Ectodermal cell (in vitro differentiated cells): ENCODE results near the gene POLN.

Experiments
- H3K27ac ChIP-seq: 2 replicates; pipeline ENCODE4 v1.7.0; 2013; ENCODE audit warnings: mild to moderate bottlenecking, low read depth, low read length; ENCODE audit not compliant: insufficient read depth, poor library complexity, severe bottlenecking
- H3K27me3 ChIP-seq: 2 replicates; pipeline ENCODE4 v1.7.0; 2013; ENCODE audit warnings: mild to moderate bottlenecking, low read length; ENCODE audit not compliant: insufficient read depth, control insufficient read depth, poor library complexity, severe bottlenecking
- H3K36me3 ChIP-seq: one replicate; pipeline ENCODE4 v1.7.0; 2013; ENCODE audit warnings: low read length; ENCODE audit not compliant: control insufficient read depth, insufficient read depth
- H3K4me1 ChIP-seq: one replicate; pipeline ENCODE4 v1.7.0; 2013; ENCODE audit warnings: low read length; ENCODE audit not compliant: control insufficient read depth, insufficient read depth
- H3K4me3 ChIP-seq: 2 replicates; pipeline ENCODE4 v1.7.0; 2013; ENCODE audit warnings: low read depth, low read length, control low read depth; ENCODE audit not compliant: insufficient read depth
- H3K9me3 ChIP-seq: 2 replicates; pipeline ENCODE4 v1.7.0; 2013; ENCODE audit warnings: mild to moderate bottlenecking, low read length, moderate library complexity; ENCODE audit not compliant: control insufficient read depth
- WGBS, 2 experiments: methylation state at CpG; one replicate each; pipeline ENCODE4 v1.1.7; 2013; ENCODE audit warnings: missing lambda C conversion rate in 2 of 2; 5-methylcytosine and 5-hydroxymethylcytosine counted together

Gene POLN

DNA sequence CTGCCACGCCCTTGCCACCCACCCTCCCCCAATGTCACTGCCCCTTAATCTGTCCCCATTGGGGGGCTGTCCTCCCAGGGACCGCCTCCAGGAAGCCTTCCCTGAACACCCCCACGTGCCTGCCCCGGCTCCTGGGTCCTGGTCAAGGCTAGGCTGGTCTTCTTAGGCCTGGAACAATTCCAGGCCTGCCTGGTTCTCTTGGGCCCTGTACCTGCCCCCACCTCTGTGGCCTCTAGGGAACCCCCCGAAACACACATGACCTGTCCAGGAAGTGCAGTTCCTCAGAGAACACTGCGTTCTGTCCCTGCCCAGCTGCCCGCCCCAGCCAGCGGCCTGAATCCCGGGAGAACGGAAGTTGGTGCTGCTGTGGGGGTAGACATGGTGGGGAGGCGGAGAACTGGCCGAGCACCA is 14.9 kb upstream of the POLN start:
- 91% methylated on average over 12 of the region's 12 CpGs for WGBS, 2 experiments
- Histone ChIP-seq H3K4me1 (peaks cover 7% of the 10 kb centered on the region), H3K4me3 (no peak overlapping the region), H3K27me3 (no peaks in the 10 kb centered on the region), H3K9me3 (no peaks in the 10 kb centered on the region), H3K27ac (no peak overlapping the region), H3K36me3 (no peaks in the 10 kb centered on the region)

DNA sequence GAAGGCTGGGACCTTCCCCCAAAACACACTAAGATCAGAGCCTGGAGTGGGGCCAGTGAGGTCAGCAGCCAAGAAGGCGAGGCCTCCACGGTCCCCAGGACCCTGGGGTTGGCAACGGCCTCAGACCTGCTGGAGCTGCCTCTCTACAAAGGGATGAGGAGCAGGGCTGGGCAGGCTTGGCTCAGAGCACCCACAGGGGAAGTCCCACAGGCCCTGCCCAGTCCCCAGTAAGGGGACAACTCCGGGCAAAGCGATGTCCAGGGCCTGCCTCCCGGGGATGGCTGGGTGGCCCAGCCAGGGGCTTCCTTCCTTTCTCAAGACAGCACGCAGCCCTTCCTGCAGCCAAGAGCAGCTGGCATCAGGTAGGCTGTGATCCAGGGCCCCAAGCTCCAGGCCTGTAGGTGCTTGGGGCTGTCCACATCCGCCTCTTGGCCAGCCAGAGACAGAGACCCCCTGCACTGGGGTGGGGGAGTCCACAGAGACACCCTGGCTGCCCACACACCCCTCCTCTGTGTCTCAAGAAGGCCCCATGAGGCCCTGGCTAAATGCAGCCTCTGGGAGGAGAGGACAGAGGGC is 14.3 kb upstream of the POLN start:
- Histone ChIP-seq H3K27me3 (no peaks in the 10 kb centered on the region), H3K4me1 (peaks cover 7% of the 10 kb centered on the region), H3K27ac (no peak overlapping the region), H3K9me3 (no peaks in the 10 kb centered on the region), H3K4me3 (no peak overlapping the region), H3K36me3 (peaks cover under 1% of the 10 kb centered on the region)
- 92 to 95% methylated on average over 8 of the region's 8 CpGs for WGBS, 2 experiments

DNA sequence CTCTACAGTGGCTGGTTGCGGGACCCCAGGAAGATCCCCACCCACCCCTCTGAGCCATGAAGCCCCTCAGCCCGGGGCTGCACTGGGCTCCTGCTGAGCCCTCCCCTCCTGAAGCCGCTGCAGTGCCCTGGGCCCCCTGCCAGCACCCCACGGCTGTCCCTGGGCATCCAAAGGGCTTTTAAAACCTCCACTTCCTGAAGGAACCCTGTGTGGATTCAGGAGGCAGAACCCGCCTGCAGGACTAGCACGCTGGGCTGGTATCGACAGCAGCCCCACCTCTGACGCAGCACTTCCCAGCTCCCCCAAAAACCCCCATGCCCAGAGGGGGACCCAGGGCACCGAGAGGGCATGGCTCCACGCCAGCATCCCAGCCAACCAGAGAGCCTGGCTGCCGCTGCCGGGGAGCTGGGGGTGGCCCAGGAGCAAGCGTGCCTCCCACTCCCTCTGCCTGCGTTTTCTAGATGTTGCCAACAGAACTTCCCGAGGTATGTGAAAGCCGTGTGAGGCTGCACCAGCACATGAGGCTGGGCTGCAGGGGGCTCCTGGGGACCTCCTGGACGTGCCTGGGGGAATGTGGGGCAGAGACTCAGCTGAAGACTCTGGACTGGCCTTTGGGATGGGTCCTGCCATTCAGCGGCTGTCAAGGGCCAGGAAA is 13.7 kb upstream of the POLN start:
- H3K4me1 ChIP-seq, result peaks cover 6% of the 10 kb centered on the region
- H3K27me3 ChIP-seq, result no peaks in the 10 kb centered on the region
- H3K9me3 ChIP-seq, result no peaks in the 10 kb centered on the region
- no peak overlapping the region for H3K27ac ChIP-seq
- 87 to 91% methylated on average over 18 of the region's 18 CpGs for WGBS, 2 experiments
- peaks cover 5% of the 10 kb centered on the region for H3K36me3 ChIP-seq
- no peak overlapping the region for H3K4me3 ChIP-seq

DNA sequence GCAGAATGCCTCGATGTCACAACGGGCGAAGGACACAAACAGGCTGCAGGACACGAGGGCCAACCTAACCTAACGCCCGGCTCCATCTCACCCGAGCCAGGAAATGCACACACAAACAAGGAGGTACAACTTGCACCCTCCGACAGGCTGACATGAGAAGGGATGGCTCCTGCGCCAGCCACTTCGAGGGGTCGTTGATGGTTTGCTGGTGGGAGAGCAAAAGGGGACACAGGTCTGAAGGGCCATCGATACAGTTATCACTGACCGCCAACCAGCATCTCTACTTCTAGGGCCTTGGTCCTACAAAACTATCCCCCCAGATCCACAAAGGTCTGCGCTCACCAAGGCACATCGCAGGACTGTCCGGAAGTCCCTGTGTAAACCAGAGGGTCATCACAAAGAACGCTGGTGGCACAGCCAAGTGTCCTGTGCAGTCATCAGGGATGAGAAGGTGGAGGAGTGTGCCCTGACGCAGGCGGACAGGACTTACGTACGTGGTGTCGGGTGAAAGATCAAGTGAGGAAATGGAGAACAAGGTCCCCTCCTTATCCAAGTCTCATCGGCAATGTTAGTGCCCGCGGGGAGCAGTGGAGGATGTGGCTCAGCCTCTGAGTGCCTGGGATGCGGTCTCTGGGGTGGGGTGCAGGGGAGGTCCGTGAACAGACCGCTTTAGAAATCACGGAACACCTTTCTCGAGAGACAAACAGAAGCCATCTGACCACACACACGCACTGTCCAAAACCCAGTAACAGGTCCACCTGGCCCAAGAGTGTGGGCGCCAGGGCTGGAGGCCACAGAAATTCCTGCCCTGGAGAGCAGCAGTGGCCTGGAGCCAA is 13.0 kb upstream of the POLN start:
- H3K27ac ChIP-seq, result no peak overlapping the region
- H3K27me3 ChIP-seq, result no peaks in the 10 kb centered on the region
- H3K4me1 ChIP-seq, result no peaks in the 10 kb centered on the region
- no peak overlapping the region for H3K4me3 ChIP-seq
- WGBS, 2 experiments, result 96% methylated on average over 32 of the region's 32 CpGs
- H3K9me3 ChIP-seq, result no peaks in the 10 kb centered on the region
- H3K36me3 ChIP-seq, result peaks cover 5% of the 10 kb centered on the region

DNA sequence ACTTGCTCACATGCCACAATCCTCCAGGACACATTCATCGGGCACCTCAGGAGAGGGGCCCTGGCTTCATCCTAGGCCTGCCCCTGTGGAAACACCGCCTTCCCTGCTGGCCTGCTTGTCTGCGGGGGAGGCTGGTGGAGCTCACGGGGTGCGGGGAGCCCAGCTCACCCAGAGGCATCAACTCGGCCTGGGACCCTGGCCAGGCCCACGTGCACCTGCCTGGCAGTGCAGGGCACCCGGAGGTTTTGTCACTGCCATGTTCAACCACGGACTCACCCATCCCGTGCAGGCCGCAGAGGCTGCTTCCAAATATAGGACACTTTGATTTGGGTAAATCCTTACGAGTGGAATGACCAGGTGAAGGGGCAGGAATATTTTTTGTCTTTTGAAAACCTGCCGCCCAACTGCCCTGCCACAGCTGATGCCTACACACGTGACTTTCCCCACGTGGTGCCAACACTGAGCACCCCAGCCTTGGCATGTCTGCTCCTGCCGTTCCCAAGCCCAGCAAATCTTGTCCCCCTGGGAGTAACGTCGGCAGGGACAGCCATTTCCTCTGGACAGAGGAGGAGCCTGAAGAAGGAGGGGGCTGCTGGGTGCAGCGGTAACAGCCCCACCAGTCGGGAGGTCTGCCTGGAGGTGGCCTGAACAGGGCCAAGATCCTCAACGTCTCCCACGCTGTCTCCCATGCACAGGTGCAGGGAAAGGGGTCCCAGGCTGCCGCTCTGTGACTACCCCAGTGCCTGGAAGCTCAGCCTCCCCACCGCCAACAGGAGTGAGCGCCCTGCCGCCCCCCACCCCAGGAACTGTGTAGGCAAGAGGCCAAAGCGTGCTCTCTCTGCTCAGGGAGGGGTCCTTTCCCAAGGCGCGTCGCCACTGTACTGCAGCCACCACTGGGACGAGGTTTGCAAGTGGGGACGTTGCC is 11.5 kb upstream of the POLN start:
- Histone ChIP-seq H3K9me3 (no peaks in the 10 kb centered on the region), H3K4me1 (no peaks in the 10 kb centered on the region), H3K4me3 (no peak overlapping the region), H3K27me3 (no peaks in the 10 kb centered on the region), H3K36me3 (peaks cover 5% of the 10 kb centered on the region), H3K27ac (no peak overlapping the region)
- 93 to 94% methylated on average over 32 of the region's 32 CpGs for WGBS, 2 experiments

DNA sequence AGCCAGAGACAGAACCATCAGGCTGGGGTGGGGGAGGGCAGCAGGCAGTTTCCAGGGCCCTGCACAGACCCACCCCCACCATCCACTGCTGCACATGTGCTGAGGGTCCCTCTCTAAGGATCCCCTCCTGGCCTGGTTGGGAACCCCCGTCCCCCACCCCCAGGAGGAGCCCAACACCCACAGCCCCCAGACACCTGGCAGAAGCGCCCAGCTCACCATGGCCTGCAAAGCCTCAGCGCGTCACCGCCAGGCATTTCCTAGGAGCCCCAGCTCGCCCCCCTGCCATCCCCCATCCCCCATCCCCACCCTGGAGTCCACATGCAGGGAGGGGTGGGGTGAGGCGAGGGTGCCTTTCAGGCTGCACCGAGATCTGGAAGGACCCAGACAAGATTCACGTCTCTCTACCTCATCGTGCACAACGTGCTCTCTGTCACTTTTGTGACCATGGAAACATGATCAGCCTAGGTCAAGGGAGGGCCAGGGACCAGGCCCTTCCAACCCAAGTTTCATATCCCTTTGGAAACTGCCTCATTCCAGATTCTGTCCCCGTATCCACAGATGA is 10.7 kb upstream of the POLN start:
- H3K36me3 ChIP-seq, result peaks cover 5% of the 10 kb centered on the region
- H3K4me3 ChIP-seq, result no peak overlapping the region
- no peaks in the 10 kb centered on the region for H3K9me3 ChIP-seq
- WGBS, 2 experiments, result 90 to 91% methylated on average over 11 to 12 of the region's 12 CpGs
- H3K27me3 ChIP-seq, result no peaks in the 10 kb centered on the region
- H3K27ac ChIP-seq, result no peak overlapping the region
- no peaks in the 10 kb centered on the region for H3K4me1 ChIP-seq

DNA sequence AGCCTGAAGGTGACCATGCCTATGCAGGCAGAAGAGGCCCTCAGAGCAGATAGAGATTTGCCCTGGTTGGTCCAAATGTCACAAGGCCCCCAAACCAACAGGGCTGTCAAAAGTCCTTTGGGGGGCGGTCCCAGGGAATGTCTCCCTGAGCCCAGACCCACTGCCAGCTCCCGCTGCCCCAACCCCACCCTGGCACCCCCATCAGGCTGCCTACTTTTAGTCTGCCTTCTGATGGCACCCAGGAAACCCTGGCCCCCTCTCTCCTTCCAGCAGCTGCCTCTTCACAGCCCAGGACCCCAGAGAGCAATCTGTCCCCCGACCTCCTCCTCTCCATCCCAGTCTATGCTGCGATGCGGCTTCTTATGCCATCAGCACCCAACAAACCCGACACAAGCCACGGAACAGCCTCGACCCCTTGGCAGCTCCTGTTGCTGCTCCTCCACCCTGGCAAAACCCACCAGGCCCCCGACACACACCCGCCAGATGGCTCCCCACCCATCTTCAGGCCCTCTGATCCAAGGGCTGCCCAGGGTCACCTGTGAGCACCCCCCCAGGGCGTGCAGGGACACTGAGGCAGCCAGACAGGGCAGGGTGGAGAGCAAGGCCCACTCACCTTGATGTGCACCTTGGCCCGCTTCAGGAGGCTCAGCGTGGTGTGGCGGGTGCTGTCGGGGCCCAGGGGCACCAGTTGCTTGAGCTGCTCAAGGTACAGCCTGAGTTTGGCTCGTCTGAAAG is 10.0 kb upstream of the POLN start:
- 95% methylated on average over 16 of the region's 16 CpGs for WGBS, 2 experiments
- no peak overlapping the region for H3K27ac ChIP-seq
- H3K4me1 ChIP-seq, result no peaks in the 10 kb centered on the region
- peaks cover 5% of the 10 kb centered on the region for H3K36me3 ChIP-seq
- H3K4me3 ChIP-seq, result no peak overlapping the region
- H3K9me3 ChIP-seq, result no peaks in the 10 kb centered on the region
- H3K27me3 ChIP-seq, result no peaks in the 10 kb centered on the region

DNA sequence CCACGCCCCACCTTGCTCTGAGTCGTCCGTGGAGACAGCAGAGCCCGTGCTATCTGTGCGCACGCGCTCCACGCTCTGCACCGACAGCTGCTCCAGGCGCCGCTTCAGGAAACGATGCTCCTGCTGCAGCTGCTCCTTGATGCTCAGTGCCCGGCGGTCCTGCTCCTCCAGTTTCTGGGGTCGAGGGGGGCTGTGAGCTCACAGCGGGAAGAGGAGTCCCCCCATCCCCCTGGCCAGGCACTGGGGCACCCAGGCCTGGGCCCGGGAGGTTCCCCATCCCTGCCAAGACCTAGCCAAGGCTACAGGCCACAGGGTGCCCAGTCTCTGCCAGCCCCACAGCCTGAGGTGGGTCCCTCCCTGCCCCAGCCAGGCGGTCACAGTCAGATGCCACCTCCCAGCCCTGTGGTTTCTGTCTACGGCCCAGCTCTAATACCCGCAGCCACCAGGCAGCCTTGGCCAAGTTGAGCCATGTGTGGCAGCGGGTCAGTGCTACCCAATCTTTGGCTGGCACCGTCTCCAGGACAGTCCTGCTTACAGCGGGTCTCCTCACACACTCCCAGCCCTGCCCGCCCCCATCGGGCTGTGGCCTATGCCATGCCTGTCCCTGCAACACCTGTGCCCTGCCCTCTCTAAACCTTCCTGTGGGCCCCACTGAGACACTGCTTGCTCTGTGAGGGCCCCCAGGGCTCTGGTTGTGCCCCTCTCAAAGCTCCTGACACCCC is 9.3 kb upstream of the POLN start:
- Histone ChIP-seq H3K36me3 (peaks cover 5% of the 10 kb centered on the region), H3K27me3 (no peaks in the 10 kb centered on the region), H3K4me3 (no peak overlapping the region), H3K9me3 (no peaks in the 10 kb centered on the region), H3K4me1 (no peaks in the 10 kb centered on the region), H3K27ac (no peak overlapping the region)
- 94 to 97% methylated on average over 25 of the region's 25 CpGs for WGBS, 2 experiments
